H1 (cell line): ENCODE data around the gene GTF3C2. TPM values are rescaled to one million over a fixed set of nuclear protein-coding genes. Genes with fewer than 3 reads are reported as not detected.

ENCODE experiments used
- CTCF ChIA-PET: fragments of 300-600 bp; sonication (Branson Sonifier 250); formaldehyde crosslinking; loops from one replicate; lab custom pipeline; 2021; ENCODE audit not compliant: partially characterized antibody; lab: Charles Lee
- POLR2A ChIA-PET: fragments of 300-600 bp; sonication (Branson Sonifier 250); formaldehyde crosslinking; loops from one replicate; lab custom pipeline; 2021; ENCODE audit warnings: inconsistent platforms; ENCODE audit not compliant: partially characterized antibody; lab: Charles Lee
- DNase-seq, 2 experiments: peaks; one replicate each; pipeline versions ENCODE4 v3.0.0 to v3.0.0-alpha.2; 2010 to 2022; ENCODE audit warnings: low spot score in 2 of 2, low read depth in 1 of 2, mixed read lengths in 1 of 2
- FAIRE-seq: peaks from 2 replicates; lab custom pipeline; 2011; peaks lifted over from hg19 to GRCh38; lab: Jason Lieb, UNC
- H2AFZ ChIP-seq: 2 replicates; pipeline ENCODE4 v1.8.1; 2012; ENCODE audit warnings: low read length, inconsistent platforms
- H2AK5ac ChIP-seq: 2 replicates; pipeline ENCODE4 v1.6.1; 2013; ENCODE audit warnings: low read depth, low read length
- H2BK120ac ChIP-seq: replicated peaks from 2 replicates; pipeline ENCODE3; 2013; ENCODE audit warnings: low read depth, low read length, inconsistent platforms
- H2BK12ac ChIP-seq: 2 replicates; pipeline ENCODE4 v1.6.1; 2013; ENCODE audit warnings: low read depth, low read length
- H2BK15ac ChIP-seq: 2 replicates; pipeline ENCODE4 v1.6.1; 2013; ENCODE audit warnings: low read length
- H2BK20ac ChIP-seq: 2 replicates; pipeline ENCODE4 v1.6.1; 2013; ENCODE audit warnings: low read length
- H2BK5ac ChIP-seq: 2 replicates; pipeline ENCODE4 v1.6.1; 2013; ENCODE audit warnings: low read depth, low read length
- H3K14ac ChIP-seq: 2 replicates; pipeline ENCODE4 v1.6.1; 2013; ENCODE audit warnings: inconsistent platforms; ENCODE audit not compliant: insufficient read length
- H3K18ac ChIP-seq: 2 replicates; pipeline ENCODE4 v1.6.1; 2013; ENCODE audit warnings: low read length; ENCODE audit errors: extremely low read depth
- H3K23ac ChIP-seq: 2 replicates; pipeline ENCODE4 v1.6.1; 2013; ENCODE audit warnings: inconsistent platforms; ENCODE audit not compliant: insufficient read length
- H3K23me2 ChIP-seq: 2 replicates; pipeline ENCODE4 v1.6.1; 2013; ENCODE audit warnings: low read depth, low read length
- H3K27ac ChIP-seq: 2 replicates; pipeline ENCODE4 v1.6.1; 2011; ENCODE audit warnings: low read depth, low read length, inconsistent platforms
- H3K27me3 ChIP-seq, 4 experiments: replicated peaks in 1 of 4; 1 replicate in 1 of 4; 2 replicates in 3 of 4; pipeline versions ENCODE4 v1.6.1 to v1.8.1; 2011 to 2013; ENCODE audit warnings: low read length in 3 of 4, mild to moderate bottlenecking in 3 of 4, inconsistent platforms in 2 of 4, mixed read lengths in 2 of 4, moderate library complexity in 1 of 4; ENCODE audit not compliant: control insufficient read depth in 3 of 4, insufficient read depth in 3 of 4; ENCODE audit errors: extremely low read depth in 1 of 4
- H3K36me3 ChIP-seq, 4 experiments: 2 replicates each; pipeline versions ENCODE4 v1.6.1 to v1.8.1; 2011 to 2013; ENCODE audit warnings: mild to moderate bottlenecking in 4 of 4, low read length in 3 of 4, moderate library complexity in 2 of 4, control low read depth in 1 of 4, inconsistent platforms in 1 of 4; ENCODE audit not compliant: insufficient read depth in 4 of 4, control insufficient read depth in 2 of 4
- H3K4ac ChIP-seq: replicated peaks from 2 replicates; pipeline ENCODE3; 2013; ENCODE audit warnings: low read length, low read depth, mixed read lengths, inconsistent platforms; ENCODE audit not compliant: insufficient read length
- H3K4me1 ChIP-seq, 4 experiments: replicated peaks in 1 of 4; 1 replicate in 1 of 4; 2 replicates in 3 of 4; pipeline versions ENCODE4 v1.6.1 to v1.8.1; 2011 to 2013; ENCODE audit warnings: low read length in 3 of 4, inconsistent platforms in 2 of 4, mixed read lengths in 1 of 4; ENCODE audit not compliant: insufficient read depth in 4 of 4, control insufficient read depth in 3 of 4
- H3K4me2 ChIP-seq, 2 experiments: 2 replicates each; pipeline versions ENCODE4 v1.6.1 to v1.8.1; 2011 to 2013; ENCODE audit warnings: low read depth in 2 of 2, low read length in 2 of 2, control low read depth in 1 of 2, inconsistent platforms in 1 of 2, mild to moderate bottlenecking in 1 of 2; ENCODE audit not compliant: insufficient read depth in 1 of 2
- H3K4me3 ChIP-seq, 4 experiments: fragments of 200-600, 300-600 bp in 1 of 4; sonication (generic), shearing (Covaris generic), sonication (Bioruptor Twin) in 1 of 4; 2 replicates each; pipeline versions ENCODE4 v1.5.1 to v1.8.1; 2011 to 2016; ENCODE audit warnings: low read length in 4 of 4, low read depth in 3 of 4, control low read depth in 2 of 4, inconsistent platforms in 2 of 4, mild to moderate bottlenecking in 2 of 4, mixed read lengths in 1 of 4, moderate library complexity in 1 of 4; ENCODE audit not compliant: insufficient read depth in 2 of 4; ENCODE audit errors: extremely low read depth in 1 of 4
- H3K56ac ChIP-seq: replicated peaks from 2 replicates; pipeline ENCODE3; 2013; ENCODE audit warnings: low read depth, mild to moderate bottlenecking, mixed read lengths, low read length, inconsistent platforms; ENCODE audit not compliant: insufficient read length
- H3K79me1 ChIP-seq: 2 replicates; pipeline ENCODE4 v1.6.1; 2013; ENCODE audit warnings: low read depth, low read length, control low read depth
- H3K79me2 ChIP-seq, 2 experiments: 2 replicates each; pipeline versions ENCODE4 v1.6.1 to v1.8.1; 2012 to 2013; ENCODE audit warnings: low read length in 2 of 2, mild to moderate bottlenecking in 2 of 2, inconsistent platforms in 1 of 2; ENCODE audit not compliant: insufficient read depth in 2 of 2, control insufficient read depth in 1 of 2
- H3K9ac ChIP-seq, 4 experiments: replicated peaks in 1 of 4; 1 replicate in 1 of 4; 2 replicates in 3 of 4; pipeline versions ENCODE4 v1.6.1 to v1.8.1; 2011 to 2013; ENCODE audit warnings: low read depth in 3 of 4, low read length in 3 of 4, control low read depth in 2 of 4, mild to moderate bottlenecking in 2 of 4, moderate library complexity in 2 of 4, inconsistent platforms in 1 of 4; ENCODE audit errors: extremely low read depth in 1 of 4
- H3K9me3 ChIP-seq, 2 experiments: 2 replicates each; pipeline versions ENCODE4 v1.6.1 to v1.8.1; 2012 to 2013; ENCODE audit warnings: mild to moderate bottlenecking in 2 of 2, moderate library complexity in 2 of 2, control low read depth in 1 of 2, inconsistent platforms in 1 of 2, low read depth in 1 of 2, low read length in 1 of 2, mixed read lengths in 1 of 2; ENCODE audit not compliant: insufficient read depth in 2 of 2
- H4K20me1 ChIP-seq, 2 experiments: replicated peaks in 1 of 2; 2 replicates each; pipeline versions ENCODE3 to v1.8.1; 2011 to 2013; ENCODE audit warnings: inconsistent platforms in 2 of 2, low read length in 2 of 2, mild to moderate bottlenecking in 1 of 2; ENCODE audit not compliant: insufficient read depth in 2 of 2, control insufficient read depth in 1 of 2
- H4K5ac ChIP-seq: 2 replicates; pipeline ENCODE4 v1.6.1; 2013; ENCODE audit warnings: low read length, low read depth, mixed read lengths, inconsistent platforms; ENCODE audit not compliant: insufficient read length
- H4K8ac ChIP-seq: 2 replicates; pipeline ENCODE4 v1.8.0; 2013; ENCODE audit warnings: mild to moderate bottlenecking, moderate library complexity, low read length, inconsistent platforms; ENCODE audit not compliant: insufficient read depth; ENCODE audit errors: extremely low read depth
- H4K91ac ChIP-seq: replicated peaks from 2 replicates; pipeline ENCODE3; 2013; ENCODE audit warnings: low read length, mixed read lengths, inconsistent platforms; ENCODE audit not compliant: insufficient read length
- BCL11A ChIP-seq, 2 experiments: IDR thresholded peaks; one replicate each; pipeline ENCODE4 v1.6.1; 2011; ENCODE audit warnings: low read depth in 2 of 2, low read length in 2 of 2, mild to moderate bottlenecking in 2 of 2
- BRCA1 ChIP-seq: IDR thresholded peaks from 2 replicates; pipeline ENCODE4 v1.6.1; 2012; ENCODE audit warnings: low read depth, low read length, improper control_type of control experiment
- HDAC6 ChIP-seq: IDR thresholded peaks from one replicate; pipeline ENCODE4 v1.7.1; 2012; ENCODE audit warnings: low read depth, mild to moderate bottlenecking, inconsistent platforms, low read length, moderate library complexity
- JUN ChIP-seq: IDR thresholded peaks from 2 replicates; pipeline ENCODE4 v1.6.1; 2011; ENCODE audit warnings: low read depth, mild to moderate bottlenecking, improper control_type of control experiment, low read length
- RFX5 ChIP-seq: IDR thresholded peaks from 2 replicates; pipeline ENCODE4 v1.6.1; 2011; ENCODE audit warnings: low read depth, low read length, improper control_type of control experiment, borderline replicate concordance
- RXRA ChIP-seq: IDR thresholded peaks from 2 replicates; pipeline ENCODE4 v1.6.1; 2011; ENCODE audit warnings: low read depth, mild to moderate bottlenecking, low read length, moderate library complexity; ENCODE audit not compliant: insufficient read depth
- SRF ChIP-seq: IDR thresholded peaks from 2 replicates; pipeline ENCODE4 v1.6.1; 2011; ENCODE audit warnings: mild to moderate bottlenecking, low read depth, low read length, moderate library complexity
- SUZ12 ChIP-seq: fragments of 200-600 bp; sonication (generic); IDR thresholded peaks from 2 replicates; pipeline ENCODE4 v1.6.1; 2012; ENCODE audit warnings: mild to moderate bottlenecking, inconsistent platforms, low read length, moderate library complexity, mixed read lengths
- TAF1 ChIP-seq: IDR thresholded peaks from 2 replicates; pipeline ENCODE4 v1.6.1; 2011; ENCODE audit warnings: mild to moderate bottlenecking, low read depth, low read length
- TCF12 ChIP-seq: IDR thresholded peaks from 2 replicates; pipeline ENCODE4 v1.6.1; 2011; ENCODE audit warnings: low read depth, mild to moderate bottlenecking, low read length
- YY1 ChIP-seq: IDR thresholded peaks from 2 replicates; pipeline ENCODE4 v1.6.1; 2011; ENCODE audit warnings: low read depth, mild to moderate bottlenecking, low read length
- WGBS, 2 experiments: shearing (Covaris generic) in 1 of 2; methylation state at CpG; one replicate each; pipeline versions ENCODE4 v1.1.6 to v1.1.7; 2013 to 2015; ENCODE audit warnings: low lambda C conversion rate in 2 of 2, mixed read lengths in 2 of 2, inconsistent platforms in 1 of 2, low coverage in 1 of 2, missing lambda C conversion rate in 1 of 2; ENCODE audit not compliant: insufficient replicate concordance in 2 of 2, insufficient coverage in 1 of 2, insufficient read length in 1 of 2; ENCODE audit errors: extremely low coverage in 1 of 2, missing lambda C conversion rate in 1 of 2; 5-methylcytosine and 5-hydroxymethylcytosine counted together
- polyA plus RNA-seq, 7 experiments: library from polyadenylated mRNA; depleted of rRNA in 3 of 7; stranded (reverse) in 5 of 7; unstranded in 2 of 7; fragments of >200 nt in 5 of 7; fragments of 200-250 nt in 2 of 7; gene quantifications; 1 replicate in 5 of 7; 2 replicates in 1 of 7; 4 replicates in 1 of 7; pipeline versions ENCODE4 v1.2.1 to v1.2.3, GENCODE V29; 2011 to 2013; ENCODE audit warnings: missing spikeins in 2 of 7, mixed read lengths in 2 of 7
- total RNA-seq: library from RNA; stranded (reverse); fragmentation: NEBNext Ultra II Directional; extraction: Animal tissue kit (Norgen Biotek cat#: 25700); gene quantifications from 2 replicates; pipeline ENCODE4 v1.2.1, GENCODE V29; 2021

The GTF3C2 gene
- total and polyA plus RNA-seq, 2 of the 8 experiments (the other 6 are each of a cell fraction or from before 2014, with no cell fraction given): 118 to 127 TPM

- Histone ChIP-seq H3K4ac (peak within 1 kb of the TSS; percentile 61), H3K23me2 (peaks cover 7% of the 10 kb centered on the region), H3K56ac (peak within 1 kb of the TSS; percentile 63), H3K27ac (peak within 1 kb of the TSS; percentile 93), H2AK5ac (no peak within 1 kb of the TSS; the same call in 1 of the 2 replicates), H4K20me1 (peaks cover 4 to 8% of the 10 kb centered on the region in 2 experiments), H4K8ac (peak within 1 kb of the TSS; percentile 98), H2BK5ac (peak within 1 kb of the TSS; percentile 99), H3K9me3 (no peaks in the 10 kb centered on the region), H2BK20ac (no peak within 1 kb of the TSS), H4K5ac (peak within 1 kb of the TSS; percentile 84), H3K79me2 (peaks cover 0 to 12% of the 10 kb centered on the region in 2 experiments; a peak in 2 of 4 replicates), H3K14ac (peak within 1 kb of the TSS; percentile 0), H3K4me1 (peaks cover 0 to 8% (median 2%) of the 10 kb centered on the region in 4 experiments; a peak in 5 of 7 replicates), H3K27me3 (no peaks in the 10 kb centered on the region), H4K91ac (peak within 1 kb of the TSS; percentile 83), H3K4me2 (peak within 1 kb of the TSS; percentile 88 to 96), H3K9ac (peak within 1 kb of the TSS; percentile 78 to 89 (median 84)), H3K36me3 (peaks cover 45 to 69% (median 60%) of the 10 kb centered on the region in 4 experiments), H3K79me1 (peaks cover 9% of the 10 kb centered on the region; the same call in 1 of the 2 replicates), H2BK12ac (peak within 1 kb of the TSS; percentile 77), H3K18ac (peak within 1 kb of the TSS; percentile 93), H2BK120ac (peak within 1 kb of the TSS; percentile 25), H2AFZ (no peak within 1 kb of the TSS), H3K4me3 (peak within 1 kb of the TSS; percentile 65 to 96 (median 82)), H2BK15ac (0 out of 2 replicates have a peak within 1 kb of the TSS, but pooled peaks have one; percentile 92), H3K23ac (no peak within 1 kb of the TSS)
- 36% methylated on average over 50 of the region's 67 CpGs; no CpG with 5 or more reads in 1 of the 2 experiments for WGBS, 2 experiments
- POLR2A ChIA-PET: interaction anchor here (0.9 to 9.5 kb wide), 23 partner anchors 9 to 283 kb away, joined by 3 to 114 read pairs (median 4); partner anchors contain the start of genes EIF2B4, GTF3C2, MPV17 and NRBP1
- CTCF ChIA-PET: interaction anchor here (0.9 to 1.3 kb wide), 2 partner anchors 9 to 68 kb away, joined by 3 read pairs; no protein-coding TSS in a partner anchor
- no peak for FAIRE-seq
- peak; percentile 91 to 94 for DNase-seq
- TF ChIP-seq JUN (0 out of 2 replicates have a peak, but pooled peaks have one; percentile 25), YY1 (peak; percentile 82), RXRA (no peak), TAF1 (peak; percentile 83), SUZ12 (no peak), HDAC6 (no peak), SRF (no peak), TCF12 (no peak), BRCA1 (no peak), RFX5 (no peak), BCL11A (IDR thresholded peaks at IDR 0.05; ENCODE audit: low read depth in 2 of 2, low read length in 2 of 2) (no peak)
These were observed 24.3 kb upstream of the GTF3C2 start, which contains the start of gene ZNF513 for GRCh38 chr2:27380626-27381545. Gene ZNF513 (minus strand): TSS chr2:27380734. CDS start chr2:27380526, 208 bp downstream.
